H1 (cell line): Measurements from ENCODE around the gene OR13C4. TPM values are rescaled to one million over a fixed set of nuclear protein-coding genes. Genes with fewer than 3 reads are reported as not detected.
A peak's percentile ranks its signal among the peaks of the same experiment; 100 is the strongest.
"Not testable (repeated sequence)": the region's sequence is repeated elsewhere in the genome, so short reads cannot be mapped to it uniquely, and the experiment has no call there.

ENCODE experiments used
- CTCF ChIA-PET: fragments of 300-600 bp; sonication (Branson Sonifier 250); formaldehyde crosslinking; loops from one replicate; lab custom pipeline; 2021; ENCODE audit not compliant: partially characterized antibody; lab: Charles Lee
- POLR2A ChIA-PET: fragments of 300-600 bp; sonication (Branson Sonifier 250); formaldehyde crosslinking; loops from one replicate; lab custom pipeline; 2021; ENCODE audit warnings: inconsistent platforms; ENCODE audit not compliant: partially characterized antibody; lab: Charles Lee
- DNase-seq, 2 experiments: peaks; one replicate each; pipeline versions ENCODE4 v3.0.0 to v3.0.0-alpha.2; 2010 to 2022; ENCODE audit warnings: low spot score in 2 of 2, low read depth in 1 of 2, mixed read lengths in 1 of 2
- FAIRE-seq: peaks from 2 replicates; lab custom pipeline; 2011; peaks lifted over from hg19 to GRCh38; lab: Jason Lieb, UNC
- H2AFZ ChIP-seq: 2 replicates; pipeline ENCODE4 v1.8.1; 2012; ENCODE audit warnings: low read length, inconsistent platforms
- H2AK5ac ChIP-seq: 2 replicates; pipeline ENCODE4 v1.6.1; 2013; ENCODE audit warnings: low read depth, low read length
- H2BK120ac ChIP-seq: replicated peaks from 2 replicates; pipeline ENCODE3; 2013; ENCODE audit warnings: low read depth, low read length, inconsistent platforms
- H2BK12ac ChIP-seq: 2 replicates; pipeline ENCODE4 v1.6.1; 2013; ENCODE audit warnings: low read depth, low read length
- H2BK15ac ChIP-seq: 2 replicates; pipeline ENCODE4 v1.6.1; 2013; ENCODE audit warnings: low read length
- H2BK20ac ChIP-seq: 2 replicates; pipeline ENCODE4 v1.6.1; 2013; ENCODE audit warnings: low read length
- H2BK5ac ChIP-seq: 2 replicates; pipeline ENCODE4 v1.6.1; 2013; ENCODE audit warnings: low read depth, low read length
- H3K14ac ChIP-seq: 2 replicates; pipeline ENCODE4 v1.6.1; 2013; ENCODE audit warnings: inconsistent platforms; ENCODE audit not compliant: insufficient read length
- H3K18ac ChIP-seq: 2 replicates; pipeline ENCODE4 v1.6.1; 2013; ENCODE audit warnings: low read length; ENCODE audit errors: extremely low read depth
- H3K23ac ChIP-seq: 2 replicates; pipeline ENCODE4 v1.6.1; 2013; ENCODE audit warnings: inconsistent platforms; ENCODE audit not compliant: insufficient read length
- H3K23me2 ChIP-seq: 2 replicates; pipeline ENCODE4 v1.6.1; 2013; ENCODE audit warnings: low read depth, low read length
- H3K27ac ChIP-seq: 2 replicates; pipeline ENCODE4 v1.6.1; 2011; ENCODE audit warnings: low read depth, low read length, inconsistent platforms
- H3K27me3 ChIP-seq, 4 experiments: replicated peaks in 1 of 4; 1 replicate in 1 of 4; 2 replicates in 3 of 4; pipeline versions ENCODE4 v1.6.1 to v1.8.1; 2011 to 2013; ENCODE audit warnings: low read length in 3 of 4, mild to moderate bottlenecking in 3 of 4, inconsistent platforms in 2 of 4, mixed read lengths in 2 of 4, moderate library complexity in 1 of 4; ENCODE audit not compliant: control insufficient read depth in 3 of 4, insufficient read depth in 3 of 4; ENCODE audit errors: extremely low read depth in 1 of 4
- H3K36me3 ChIP-seq, 4 experiments: 2 replicates each; pipeline versions ENCODE4 v1.6.1 to v1.8.1; 2011 to 2013; ENCODE audit warnings: mild to moderate bottlenecking in 4 of 4, low read length in 3 of 4, moderate library complexity in 2 of 4, control low read depth in 1 of 4, inconsistent platforms in 1 of 4; ENCODE audit not compliant: insufficient read depth in 4 of 4, control insufficient read depth in 2 of 4
- H3K4ac ChIP-seq: replicated peaks from 2 replicates; pipeline ENCODE3; 2013; ENCODE audit warnings: low read length, low read depth, mixed read lengths, inconsistent platforms; ENCODE audit not compliant: insufficient read length
- H3K4me1 ChIP-seq, 4 experiments: replicated peaks in 1 of 4; 1 replicate in 1 of 4; 2 replicates in 3 of 4; pipeline versions ENCODE4 v1.6.1 to v1.8.1; 2011 to 2013; ENCODE audit warnings: low read length in 3 of 4, inconsistent platforms in 2 of 4, mixed read lengths in 1 of 4; ENCODE audit not compliant: insufficient read depth in 4 of 4, control insufficient read depth in 3 of 4
- H3K4me2 ChIP-seq, 2 experiments: 2 replicates each; pipeline versions ENCODE4 v1.6.1 to v1.8.1; 2011 to 2013; ENCODE audit warnings: low read depth in 2 of 2, low read length in 2 of 2, control low read depth in 1 of 2, inconsistent platforms in 1 of 2, mild to moderate bottlenecking in 1 of 2; ENCODE audit not compliant: insufficient read depth in 1 of 2
- H3K4me3 ChIP-seq, 4 experiments: fragments of 200-600, 300-600 bp in 1 of 4; sonication (generic), shearing (Covaris generic), sonication (Bioruptor Twin) in 1 of 4; 2 replicates each; pipeline versions ENCODE4 v1.5.1 to v1.8.1; 2011 to 2016; ENCODE audit warnings: low read length in 4 of 4, low read depth in 3 of 4, control low read depth in 2 of 4, inconsistent platforms in 2 of 4, mild to moderate bottlenecking in 2 of 4, mixed read lengths in 1 of 4, moderate library complexity in 1 of 4; ENCODE audit not compliant: insufficient read depth in 2 of 4; ENCODE audit errors: extremely low read depth in 1 of 4
- H3K56ac ChIP-seq: replicated peaks from 2 replicates; pipeline ENCODE3; 2013; ENCODE audit warnings: low read depth, mild to moderate bottlenecking, mixed read lengths, low read length, inconsistent platforms; ENCODE audit not compliant: insufficient read length
- H3K79me1 ChIP-seq: 2 replicates; pipeline ENCODE4 v1.6.1; 2013; ENCODE audit warnings: low read depth, low read length, control low read depth
- H3K79me2 ChIP-seq, 2 experiments: 2 replicates each; pipeline versions ENCODE4 v1.6.1 to v1.8.1; 2012 to 2013; ENCODE audit warnings: low read length in 2 of 2, mild to moderate bottlenecking in 2 of 2, inconsistent platforms in 1 of 2; ENCODE audit not compliant: insufficient read depth in 2 of 2, control insufficient read depth in 1 of 2
- H3K9ac ChIP-seq, 4 experiments: replicated peaks in 1 of 4; 1 replicate in 1 of 4; 2 replicates in 3 of 4; pipeline versions ENCODE4 v1.6.1 to v1.8.1; 2011 to 2013; ENCODE audit warnings: low read depth in 3 of 4, low read length in 3 of 4, control low read depth in 2 of 4, mild to moderate bottlenecking in 2 of 4, moderate library complexity in 2 of 4, inconsistent platforms in 1 of 4; ENCODE audit errors: extremely low read depth in 1 of 4
- H3K9me3 ChIP-seq, 2 experiments: 2 replicates each; pipeline versions ENCODE4 v1.6.1 to v1.8.1; 2012 to 2013; ENCODE audit warnings: mild to moderate bottlenecking in 2 of 2, moderate library complexity in 2 of 2, control low read depth in 1 of 2, inconsistent platforms in 1 of 2, low read depth in 1 of 2, low read length in 1 of 2, mixed read lengths in 1 of 2; ENCODE audit not compliant: insufficient read depth in 2 of 2
- H4K20me1 ChIP-seq, 2 experiments: replicated peaks in 1 of 2; 2 replicates each; pipeline versions ENCODE3 to v1.8.1; 2011 to 2013; ENCODE audit warnings: inconsistent platforms in 2 of 2, low read length in 2 of 2, mild to moderate bottlenecking in 1 of 2; ENCODE audit not compliant: insufficient read depth in 2 of 2, control insufficient read depth in 1 of 2
- H4K5ac ChIP-seq: 2 replicates; pipeline ENCODE4 v1.6.1; 2013; ENCODE audit warnings: low read length, low read depth, mixed read lengths, inconsistent platforms; ENCODE audit not compliant: insufficient read length
- H4K8ac ChIP-seq: 2 replicates; pipeline ENCODE4 v1.8.0; 2013; ENCODE audit warnings: mild to moderate bottlenecking, moderate library complexity, low read length, inconsistent platforms; ENCODE audit not compliant: insufficient read depth; ENCODE audit errors: extremely low read depth
- H4K91ac ChIP-seq: replicated peaks from 2 replicates; pipeline ENCODE3; 2013; ENCODE audit warnings: low read length, mixed read lengths, inconsistent platforms; ENCODE audit not compliant: insufficient read length
- WGBS, 2 experiments: shearing (Covaris generic) in 1 of 2; methylation state at CpG; one replicate each; pipeline versions ENCODE4 v1.1.6 to v1.1.7; 2013 to 2015; ENCODE audit warnings: low lambda C conversion rate in 2 of 2, mixed read lengths in 2 of 2, inconsistent platforms in 1 of 2, low coverage in 1 of 2, missing lambda C conversion rate in 1 of 2; ENCODE audit not compliant: insufficient replicate concordance in 2 of 2, insufficient coverage in 1 of 2, insufficient read length in 1 of 2; ENCODE audit errors: extremely low coverage in 1 of 2, missing lambda C conversion rate in 1 of 2; 5-methylcytosine and 5-hydroxymethylcytosine counted together
- polyA plus RNA-seq, 7 experiments: library from polyadenylated mRNA; depleted of rRNA in 3 of 7; stranded (reverse) in 5 of 7; unstranded in 2 of 7; fragments of >200 nt in 5 of 7; fragments of 200-250 nt in 2 of 7; gene quantifications; 1 replicate in 5 of 7; 2 replicates in 1 of 7; 4 replicates in 1 of 7; pipeline versions ENCODE4 v1.2.1 to v1.2.3, GENCODE V29; 2011 to 2013; ENCODE audit warnings: missing spikeins in 2 of 7, mixed read lengths in 2 of 7
- total RNA-seq: library from RNA; stranded (reverse); fragmentation: NEBNext Ultra II Directional; extraction: Animal tissue kit (Norgen Biotek cat#: 25700); gene quantifications from 2 replicates; pipeline ENCODE4 v1.2.1, GENCODE V29; 2021

Gene OR13C4
- total and polyA plus RNA-seq, 2 of the 8 experiments (the other 6 are each of a cell fraction or from before 2014, with no cell fraction given), result not detected

- H3K9ac ChIP-seq, CTCF ChIA-PET, H3K56ac ChIP-seq, H3K79me2 ChIP-seq, H3K9me3 ChIP-seq, H3K27me3 ChIP-seq, H3K23ac ChIP-seq, H4K91ac ChIP-seq, H3K4me1 ChIP-seq, H2BK20ac ChIP-seq, H3K36me3 ChIP-seq, H3K79me1 ChIP-seq, POLR2A ChIA-PET, H3K23me2 ChIP-seq, H4K20me1 ChIP-seq, H2BK12ac ChIP-seq, H3K14ac ChIP-seq, FAIRE-seq, H3K27ac ChIP-seq, H3K4me3 ChIP-seq, H4K8ac ChIP-seq, H2BK5ac ChIP-seq, DNase-seq, H2AK5ac ChIP-seq, H2BK15ac ChIP-seq, H3K4me2 ChIP-seq, H2BK120ac ChIP-seq, H3K4ac ChIP-seq, H3K18ac ChIP-seq, H4K5ac ChIP-seq: not testable (repeated sequence)
- H2AFZ ChIP-seq, result peak overlapping the region; percentile 77; the same call in 1 of the 2 replicates
- WGBS, 2 experiments, result 98% methylated on average over 8 of the region's 10 CpGs; no CpG with 5 or more reads in 1 of the 2 experiments
These were observed 6.8 kb downstream of the OR13C4 start for GRCh38 chr9:104520241-104520640.
